Calu3 (cell line): ENCODE results near the gene GALK1. TPM values are rescaled to one million over a fixed set of nuclear protein-coding genes. Genes with fewer than 3 reads are reported as not detected.
A peak's percentile ranks its signal among the peaks of the same experiment; 100 is the strongest.

Experiments used
- BruUV-seq: library from RNA; stranded (reverse); fragments of 400-500 nt; replicated peaks from 2 replicates; lab custom pipeline; 2021; lab: Mats Ljungman, UMichigan
- CTCF ChIA-PET: fragments of 300-600 bp; sonication (Branson Sonifier 250); formaldehyde crosslinking; loops from one replicate; lab custom pipeline; 2022; ENCODE audit warnings: antibody characterized with exemption; lab: Charles Lee
- DNase-seq: peaks from one replicate; pipeline ENCODE4 v3.0.0; 2022
- H3K27ac Mint-ChIP-seq: one replicate; pipeline ENCODE4 v1.8.0; 2022; ENCODE audit warnings: mixed read lengths; ENCODE audit not compliant: unreplicated experiment
- H3K27me3 Mint-ChIP-seq: one replicate; pipeline ENCODE4 v1.8.0; 2022; ENCODE audit warnings: mixed read lengths; ENCODE audit not compliant: unreplicated experiment
- H3K36me3 Mint-ChIP-seq: one replicate; pipeline ENCODE4 v1.8.0; 2022; ENCODE audit warnings: mild to moderate bottlenecking, moderate library complexity, mixed read lengths; ENCODE audit not compliant: insufficient read depth, unreplicated experiment
- H3K4me1 Mint-ChIP-seq: one replicate; pipeline ENCODE4 v1.8.0; 2022; ENCODE audit warnings: mild to moderate bottlenecking, low read depth, mixed read lengths; ENCODE audit not compliant: unreplicated experiment
- H3K4me3 Mint-ChIP-seq: one replicate; pipeline ENCODE4 v1.8.0; 2022; ENCODE audit warnings: mild to moderate bottlenecking, low read depth, moderate library complexity, mixed read lengths; ENCODE audit not compliant: unreplicated experiment
- H3K9me3 Mint-ChIP-seq: one replicate; pipeline ENCODE4 v1.8.0; 2022; ENCODE audit warnings: low read depth, mixed read lengths; ENCODE audit not compliant: unreplicated experiment
- CTCF ChIP-seq: fragments of 200-600 bp; IDR thresholded peaks from one replicate; pipeline ENCODE4 v1.8.0; 2022; ENCODE audit warnings: antibody characterized with exemption; ENCODE audit not compliant: unreplicated experiment
- intact Hi-C: fragments of 100-400 bp; cut with micrococcal nuclease; formaldehyde crosslinking; loops from one replicate; pipeline ENCODE4 v1.10.0; 2022; ENCODE audit not compliant: unreplicated experiment
- total RNA-seq: library from RNA; stranded (reverse); gene quantifications from 2 replicates; pipeline ENCODE4 v1.2.3, GENCODE V29; 2022

The GALK1 gene
- total RNA-seq, 1 experiment from 2014 or later, result 20.4 TPM

- CTCF ChIA-PET, result interaction anchor here (1.0 kb wide), 1 partner anchor 18 kb away, joined by 3 read pairs; no protein-coding TSS in a partner anchor
- intact Hi-C loops, result no loop called here
- TF ChIP-seq CTCF, result no peak
- H3K27ac Mint-ChIP-seq, result no peak overlapping the region
- no peaks in the 10 kb centered on the region for H3K9me3 Mint-ChIP-seq
- H3K4me3 Mint-ChIP-seq, result no peak overlapping the region
- H3K27me3 Mint-ChIP-seq, result no peaks in the 10 kb centered on the region
- no peak for DNase-seq
- H3K4me1 Mint-ChIP-seq, result peaks cover 19% of the 10 kb centered on the region
- peaks cover 78% of the 10 kb centered on the region for H3K36me3 Mint-ChIP-seq
- BruUV-seq, result no TSS peak
These were observed 39.5 kb downstream of the GALK1 start for GRCh38 chr17:75725504-75725903.

GRCh38 chr17:75724016-75725003, 40.7 kb downstream of the GALK1 start:
- intact Hi-C loops, result loop anchor here (5.0 kb wide), 1 partner anchor 47 kb away; no protein-coding TSS in a partner anchor
- Mint-ChIP-seq H3K4me3 (peak overlapping the region; percentile 99), H3K27ac (no peak overlapping the region), H3K4me1 (peaks cover 23% of the 10 kb centered on the region), H3K27me3 (no peaks in the 10 kb centered on the region), H3K36me3 (peaks cover 81% of the 10 kb centered on the region), H3K9me3 (no peaks in the 10 kb centered on the region)
- BruUV-seq, result no TSS peak
- CTCF ChIA-PET, result no interaction called here
- DNase-seq, result no peak
- TF ChIP-seq CTCF, result no peak

- Mint-ChIP-seq H3K4me3 (peak overlapping the region; percentile 99), H3K27me3 (no peaks in the 10 kb centered on the region), H3K4me1 (peaks cover 23% of the 10 kb centered on the region), H3K27ac (peak overlapping the region; percentile 93), H3K9me3 (no peaks in the 10 kb centered on the region), H3K36me3 (peaks cover 72% of the 10 kb centered on the region)
- DNase-seq, result peak; percentile 83
- CTCF ChIA-PET, result interaction anchor here (1.0 kb wide), 2 partner anchors 122 to 212 kb away, joined by 3 to 4 read pairs; no protein-coding TSS in a partner anchor
- intact Hi-C loops, result loop anchor here (5.0 kb wide), 1 partner anchor 46 kb away; no protein-coding TSS in a partner anchor
- TF ChIP-seq CTCF, result no peak
- no TSS peak for BruUV-seq
These were observed 41.6 kb downstream of the GALK1 start for GRCh38 chr17:75723171-75723930.

GRCh38 chr17:75722542-75723095, 42.4 kb downstream of the GALK1 start:
- CTCF ChIA-PET, result interaction anchor here (1.0 to 3.0 kb wide), 7 partner anchors 16 to 211 kb away, joined by 3 to 17 read pairs (median 9); partner anchors contain the start of gene SMIM5
- DNase-seq, result no peak
- BruUV-seq, result TSS peak; percentile 94
- intact Hi-C loops, result loop anchor here (5.0 kb wide), 1 partner anchor 45 kb away; no protein-coding TSS in a partner anchor
- H3K27ac Mint-ChIP-seq, result peak overlapping the region; percentile 93
- H3K36me3 Mint-ChIP-seq, result peaks cover 64% of the 10 kb centered on the region
- H3K27me3 Mint-ChIP-seq, result no peaks in the 10 kb centered on the region
- peaks cover 23% of the 10 kb centered on the region for H3K4me1 Mint-ChIP-seq
- no peak for TF ChIP-seq CTCF
- H3K4me3 Mint-ChIP-seq, result peak overlapping the region; percentile 99
- no peaks in the 10 kb centered on the region for H3K9me3 Mint-ChIP-seq
